K562 (cell line): ENCODE measurements around the gene IFT122. TPM values are rescaled to one million over a fixed set of nuclear protein-coding genes. Genes with fewer than 3 reads are reported as not detected.

Experiments used
- ATAC-seq: fragments of 200-7000 bp; cut with Tn5 transposase; 3 replicates; pipeline ENCODE4 v1.9.1; 2020; ENCODE audit warnings: moderate library complexity
- BruUV-seq: library from RNA; stranded (reverse); fragments of 400-500 nt; replicated peaks from 2 replicates; lab custom pipeline; 2021; lab: Mats Ljungman, UMichigan
- CTCF ChIA-PET: fragments of 300-600 bp; formaldehyde crosslinking; extraction: SDS; loops from one replicate; lab custom pipeline; 2021; ENCODE audit warnings: low intra/inter-chr PET ratio; lab: Yijun Ruan, JAX
- POLR2A ChIA-PET: fragments of 300-600, 350-650 bp; sonication (Branson Sonifier 250); formaldehyde crosslinking; extraction: SDS; loops from one replicate; lab custom pipeline; 2021; ENCODE audit warnings: antibody characterized with exemption, inconsistent platforms; lab: Yijun Ruan, JAX
- DNase-seq, 4 experiments: peaks; one replicate each; pipeline versions ENCODE4 v3.0.0 to v3.0.0-alpha.2; 2011 to 2018; ENCODE audit warnings: low spot score in 3 of 4, mixed read lengths in 3 of 4; ENCODE audit errors: extremely low read depth in 1 of 4
- FAIRE-seq: peaks from 2 replicates; lab custom pipeline; 2011; peaks lifted over from hg19 to GRCh38; lab: Jason Lieb, UNC
- H2AFZ ChIP-seq: 2 replicates; pipeline ENCODE4 v1.6.0; 2011; ENCODE audit warnings: low read depth, low read length, control low read depth, inconsistent platforms
- H3K27ac ChIP-seq: fragments of 200-600 bp; 3 replicates; pipeline ENCODE4 v1.8.0; 2011; ENCODE audit warnings: low read depth, mild to moderate bottlenecking, control low read depth, inconsistent platforms, low read length, moderate library complexity, mixed read lengths; ENCODE audit errors: extremely low read depth
- H3K27me3 ChIP-seq, 2 experiments: fragments of 300-600 bp in 1 of 2; 2 replicates in 1 of 2; 3 replicates in 1 of 2; pipeline versions ENCODE4 v1.6.0 to v1.8.0; 2011; ENCODE audit warnings: inconsistent platforms in 2 of 2, low read length in 2 of 2, mild to moderate bottlenecking in 1 of 2, mixed read lengths in 1 of 2, moderate library complexity in 1 of 2; ENCODE audit not compliant: control insufficient read depth in 2 of 2, insufficient read depth in 2 of 2
- H3K36me3 ChIP-seq: fragments of 300-600 bp; 3 replicates; pipeline ENCODE4 v1.8.0; 2011; ENCODE audit warnings: mild to moderate bottlenecking, low read length, inconsistent platforms; ENCODE audit not compliant: control insufficient read depth, insufficient read depth
- H3K4me1 ChIP-seq, 2 experiments: fragments of 200-600 bp in 1 of 2; replicated peaks in 1 of 2; 2 replicates in 1 of 2; 3 replicates in 1 of 2; pipeline versions ENCODE4 v1.5.1 to v1.8.0; 2011; ENCODE audit warnings: inconsistent platforms in 2 of 2, low read length in 2 of 2, mild to moderate bottlenecking in 1 of 2, mixed read lengths in 1 of 2, moderate library complexity in 1 of 2; ENCODE audit not compliant: control insufficient read depth in 2 of 2, insufficient read depth in 2 of 2
- H3K4me2 ChIP-seq: 2 replicates; pipeline ENCODE4 v1.6.1; 2011; ENCODE audit warnings: low read length, control low read depth, inconsistent platforms, mixed read lengths; ENCODE audit not compliant: insufficient read depth
- H3K4me3 ChIP-seq: fragments of 200-600 bp; sonication (generic), shearing (Covaris generic); 2 replicates; pipeline ENCODE4 v1.5.1; 2016; ENCODE audit warnings: control low read depth, inconsistent platforms
- H3K79me2 ChIP-seq: fragments of 200-600 bp; 3 replicates; pipeline ENCODE4 v1.8.0; 2011; ENCODE audit warnings: low read length, inconsistent platforms; ENCODE audit not compliant: control insufficient read depth, insufficient read depth
- H3K9ac ChIP-seq, 2 experiments: 2 replicates each; pipeline versions ENCODE4 v1.6.0 to v1.6.1; 2011; ENCODE audit warnings: low read depth in 2 of 2, low read length in 2 of 2, control low read depth in 1 of 2, inconsistent platforms in 1 of 2, mild to moderate bottlenecking in 1 of 2, mixed read lengths in 1 of 2; ENCODE audit not compliant: insufficient read depth in 1 of 2
- H3K9me1 ChIP-seq: one replicate; pipeline ENCODE4 v1.6.0; 2011; ENCODE audit warnings: inconsistent platforms, mild to moderate bottlenecking, low read length, moderate library complexity; ENCODE audit not compliant: control insufficient read depth, insufficient read depth
- H3K9me3 ChIP-seq: replicated peaks from 2 replicates; pipeline ENCODE4 v1.5.1; 2011; ENCODE audit warnings: low read depth, low read length, inconsistent platforms; ENCODE audit not compliant: control insufficient read depth, insufficient read depth
- H4K20me1 ChIP-seq: replicated peaks from 2 replicates; pipeline ENCODE4 v1.6.1; 2011; ENCODE audit warnings: low read length, inconsistent platforms, mixed read lengths; ENCODE audit not compliant: control insufficient read depth, insufficient read depth
- CBX2 ChIP-seq: fragments of 200-600 bp; sonication (generic); IDR thresholded peaks from one replicate; pipeline ENCODE4 v1.6.1; 2012; ENCODE audit warnings: mild to moderate bottlenecking, low read length, inconsistent platforms; ENCODE audit not compliant: insufficient read depth, poor library complexity, severe bottlenecking
- ELF4 ChIP-seq: fragments of 450-650 bp; formaldehyde crosslinking; IDR thresholded peaks from 2 replicates; pipeline ENCODE4 v1.4.0; 2022; ENCODE audit warnings: missing genetic modification characterization
- LEF1 ChIP-seq: fragments of 450-650 bp; IDR thresholded peaks from 2 replicates; pipeline ENCODE4 v1.6.1; 2016; ENCODE audit warnings: mild to moderate bottlenecking
- NCOA6 ChIP-seq: fragments of 450-650 bp; IDR thresholded peaks from 2 replicates; pipeline ENCODE4 v1.6.1; 2017; ENCODE audit warnings: mild to moderate bottlenecking
- SIN3B ChIP-seq: fragments of 450-650 bp; IDR thresholded peaks from 2 replicates; pipeline ENCODE4 v1.6.1; 2017; ENCODE audit warnings: low read depth, mild to moderate bottlenecking, moderate library complexity
- ZNF263 ChIP-seq: sonication (generic); formaldehyde crosslinking; IDR thresholded peaks from 2 replicates; pipeline ENCODE4 v1.8.0; 2022; ENCODE audit warnings: mild to moderate bottlenecking, missing genetic modification reagents, borderline replicate concordance
- WGBS: fragments of 100-300 bp; shearing (Covaris generic); methylation state at CpG from one replicate; pipeline ENCODE4 v1.1.6; 2016; ENCODE audit warnings: low coverage, mixed read lengths; ENCODE audit not compliant: insufficient coverage; ENCODE audit errors: missing lambda C conversion rate; 5-methylcytosine and 5-hydroxymethylcytosine counted together
- in situ Hi-C: fragments of 300-500 bp; cut with MboI; formaldehyde crosslinking; loops from 4 replicates; pipeline ENCODE4 v1.15.0; 2018; ENCODE audit warnings: inconsistent platforms, mixed read lengths
- intact Hi-C: fragments of 100-400 bp; cut with micrococcal nuclease; formaldehyde crosslinking; loops from 2 replicates; pipeline ENCODE4 v1.14.2; 2022
- polyA plus RNA-seq, 8 experiments: library from polyadenylated mRNA; depleted of rRNA in 4 of 8; stranded (reverse) in 5 of 8; unstranded in 3 of 8; fragments of >200 nt; fragmentation: Nextera tagmentation in 2 of 8; fragmentation: Illumina TruSeq in 1 of 8; extraction: Ambion mirVana in 2 of 8; extraction: Trizol in 1 of 8; gene quantifications; 2 replicates each; pipeline versions ENCODE4 v1.2.1 to v1.2.3, GENCODE V29; 2011 to 2014; ENCODE audit warnings: inconsistent platforms in 1 of 8, missing spikeins in 1 of 8
- total RNA-seq, 7 experiments: library from RNA; depleted of rRNA in 6 of 7; stranded (reverse); fragments of >200 nt in 6 of 7; fragmentation: Illumina TruSeq in 2 of 7; extraction: Trizol in 2 of 7; gene quantifications; 2 replicates each; pipeline versions ENCODE4 v1.2.1 to v1.2.3, GENCODE V29; 2011 to 2021; ENCODE audit warnings: low replicate concordance in 1 of 7

IFT122 gene
- total and polyA plus RNA-seq, 9 of the 15 experiments (the other 6 are each of a cell fraction or from before 2014, with no cell fraction given): 2.4 to 11.5 (median 7.7) TPM

DNA sequence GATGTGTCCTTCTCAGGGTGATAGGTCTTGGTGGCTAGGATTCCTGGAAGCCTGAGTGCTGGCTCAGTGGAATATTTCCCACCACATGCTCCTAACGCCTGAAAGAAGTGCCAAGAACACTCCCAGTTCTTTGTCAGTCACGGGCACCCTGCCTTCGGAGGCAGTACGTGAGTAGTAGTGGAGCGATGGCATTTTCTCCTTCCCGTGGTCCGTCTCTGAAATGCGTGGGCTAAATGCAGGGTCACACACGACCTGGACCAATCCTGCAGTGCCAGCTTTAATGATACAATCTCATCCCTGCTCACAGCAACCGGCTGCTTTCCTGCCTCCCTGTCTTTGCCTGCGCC is 117.5 kb downstream of the IFT122 start:
- ChIA-PET POLR2A (interaction anchor here (0.5 kb wide), 1 partner anchor 29 kb away, joined by 5 read pairs; no protein-coding TSS in a partner anchor), CTCF (no interaction called here)
- no peak overlapping the region for H3K4me2 ChIP-seq
- TF ChIP-seq SIN3B: no peak
- TF ChIP-seq CBX2: no peak
- TF ChIP-seq ELF4 (CRISPR knock-in tag): no peak
- no peak for TF ChIP-seq NCOA6
- no peak for TF ChIP-seq LEF1
- TF ChIP-seq ZNF263 (CRISPR knock-in tag): no peak
- TF ChIP-seq, all 486 proteins: peak for 0
- 77% methylated on average over 11 of the region's 11 CpGs for WGBS
- Histone ChIP-seq H3K27me3 (no peaks in the 10 kb centered on the region), H3K4me1 (peaks cover 7 to 53% of the 10 kb centered on the region in 2 experiments; a peak in 4 of 5 replicates), H4K20me1 (no peaks in the 10 kb centered on the region), H3K4me3 (no peak overlapping the region), H3K9me3 (no peaks in the 10 kb centered on the region), H3K27ac (no peak overlapping the region), H3K79me2 (no peaks in the 10 kb centered on the region), H3K9ac (no peak overlapping the region), H3K9me1 (no peaks in the 10 kb centered on the region), H2AFZ (no peak overlapping the region), H3K36me3 (peaks cover 25% of the 10 kb centered on the region; the same call in 1 of the 3 replicates)
- intact Hi-C loops (no loop called here), in situ Hi-C loops (no loop called here)
- no peak for DNase-seq
- no TSS peak for BruUV-seq
- no peak for ATAC-seq
- no peak for FAIRE-seq
